Measurements from ENCODE around the gene EML4.
"Not testable (repeated sequence)": the region's sequence is repeated elsewhere in the genome, so short reads cannot be mapped to it uniquely, and the experiment has no call there.

Gene EML4

DNA sequence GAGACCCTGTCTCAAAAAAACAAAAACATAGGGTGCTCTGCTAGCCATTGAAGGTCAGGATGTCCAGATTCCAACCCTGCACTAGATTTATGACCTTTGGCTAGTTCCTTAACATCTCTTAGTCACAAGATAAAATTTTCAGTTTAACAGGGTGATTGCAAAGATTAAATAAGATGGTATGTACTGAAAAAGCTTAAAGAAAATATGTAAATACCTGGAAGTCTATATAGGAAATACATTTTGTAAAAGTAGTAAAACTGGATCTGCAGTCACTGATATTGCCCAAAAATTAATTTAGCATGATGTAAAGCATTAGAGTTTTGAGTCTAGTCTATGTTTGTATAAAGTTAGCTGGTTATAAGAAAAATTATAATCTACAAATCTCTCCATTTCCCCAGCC, 197.3 kb downstream of the EML4 start:
- DNase-seq, result no peak
- intact Hi-C loops (cut with DNase I), result loop anchor here (10.0 kb wide), 1 partner anchor 502 kb away; no protein-coding TSS in a partner anchor

DNA sequence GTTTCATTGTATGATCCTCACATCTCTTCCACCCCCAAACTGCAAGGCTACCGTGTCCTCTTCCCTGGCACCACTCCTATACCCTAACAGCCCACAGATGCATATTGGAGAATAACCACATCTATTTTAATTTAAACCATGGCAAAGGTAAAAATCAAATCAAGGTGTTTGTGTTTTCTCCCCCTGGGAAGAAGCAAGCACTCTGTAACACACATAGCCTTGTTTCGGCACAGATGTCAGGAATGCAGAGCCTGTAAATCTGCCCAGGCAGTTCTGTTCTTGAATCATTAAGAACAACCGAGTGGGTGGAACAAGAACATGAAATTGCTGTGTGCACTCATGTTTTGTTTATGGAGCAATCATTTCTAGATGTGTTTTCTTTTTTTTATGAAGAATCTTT, 198.7 kb downstream of the EML4 start:
- intact Hi-C loops (cut with DNase I), result loop anchor here (10.0 kb wide), 1 partner anchor 503 kb away; no protein-coding TSS in a partner anchor
- DNase-seq, result peak in 1 of 10 donors; percentile 35

DNA sequence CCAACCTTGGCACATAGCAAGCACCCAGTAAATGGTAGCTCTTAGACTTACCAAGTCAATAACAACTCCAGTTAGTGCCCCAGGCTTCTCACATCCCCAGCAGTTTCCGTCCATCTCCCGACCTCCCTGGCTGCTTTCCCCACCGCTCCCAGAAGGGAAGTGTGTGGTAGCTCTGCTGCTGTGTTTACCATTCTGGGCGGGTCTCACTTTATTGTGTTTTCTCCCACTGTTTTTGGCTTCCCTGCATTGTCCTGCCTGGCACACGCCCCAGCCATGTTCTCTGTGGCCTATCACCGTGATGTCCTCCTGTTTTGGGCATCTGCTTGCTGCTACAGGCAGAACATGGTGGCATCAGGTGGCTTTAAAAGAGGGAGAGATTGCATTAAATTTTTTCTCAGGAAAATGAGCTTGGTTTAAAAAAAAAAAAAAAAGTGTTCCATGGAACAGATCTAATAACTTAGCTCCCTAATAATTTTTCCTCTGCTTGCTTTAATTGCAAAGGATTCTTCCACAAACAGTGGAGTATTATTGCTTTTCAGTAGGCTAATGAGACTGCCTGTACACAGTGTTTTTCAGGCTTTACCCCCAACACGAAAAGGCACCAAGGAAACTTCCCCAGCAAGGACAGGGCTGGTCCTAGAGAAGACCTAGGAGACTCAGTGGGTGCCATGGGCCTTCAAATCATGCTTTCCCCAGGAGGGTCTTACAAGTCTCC, 199.8 kb downstream of the EML4 start:
- intact Hi-C loops (cut with DNase I), result loop anchor here (10.0 kb wide), 1 partner anchor 504 kb away; no protein-coding TSS in a partner anchor

DNA sequence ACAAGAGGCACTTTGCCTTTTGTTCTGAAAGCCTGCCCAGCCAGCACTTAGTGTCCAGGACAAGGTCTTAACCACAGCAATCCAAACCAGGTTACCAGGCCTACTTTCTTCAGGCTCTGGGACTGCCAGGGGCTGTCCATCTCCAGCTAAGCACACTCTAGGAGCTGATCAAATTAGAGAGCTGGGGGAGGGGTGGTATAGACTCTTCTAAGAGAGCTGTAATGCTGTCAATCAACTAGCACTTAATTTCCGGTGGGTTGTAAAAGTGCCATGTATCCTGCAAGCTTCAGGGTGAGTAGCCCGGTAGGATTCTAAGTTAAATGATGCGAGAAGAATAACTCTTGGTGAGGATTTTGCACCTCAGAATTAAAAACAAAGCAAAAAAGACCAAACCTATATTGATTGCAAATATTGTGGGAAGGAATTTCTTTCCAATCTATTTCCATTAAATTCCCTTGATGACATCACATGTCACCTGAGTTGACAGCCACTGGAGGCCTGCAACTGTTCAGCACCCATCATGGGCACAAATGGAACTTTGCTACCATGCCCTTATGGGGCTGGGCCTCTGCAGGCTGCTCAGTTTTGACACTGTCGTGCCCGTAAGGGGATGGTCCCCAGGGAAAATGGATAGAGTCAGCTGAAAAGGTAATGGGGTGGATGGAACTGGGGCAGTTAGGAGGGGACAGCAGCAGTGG, 200.5 kb downstream of the EML4 start:
- DNase-seq, result no peak
- intact Hi-C loops (cut with DNase I), result loop anchor here (10.0 kb wide), 1 partner anchor 505 kb away; no protein-coding TSS in a partner anchor

More for the DNA sequence above, 199.8 kb downstream of the EML4 start:
- no peak for DNase-seq

DNA sequence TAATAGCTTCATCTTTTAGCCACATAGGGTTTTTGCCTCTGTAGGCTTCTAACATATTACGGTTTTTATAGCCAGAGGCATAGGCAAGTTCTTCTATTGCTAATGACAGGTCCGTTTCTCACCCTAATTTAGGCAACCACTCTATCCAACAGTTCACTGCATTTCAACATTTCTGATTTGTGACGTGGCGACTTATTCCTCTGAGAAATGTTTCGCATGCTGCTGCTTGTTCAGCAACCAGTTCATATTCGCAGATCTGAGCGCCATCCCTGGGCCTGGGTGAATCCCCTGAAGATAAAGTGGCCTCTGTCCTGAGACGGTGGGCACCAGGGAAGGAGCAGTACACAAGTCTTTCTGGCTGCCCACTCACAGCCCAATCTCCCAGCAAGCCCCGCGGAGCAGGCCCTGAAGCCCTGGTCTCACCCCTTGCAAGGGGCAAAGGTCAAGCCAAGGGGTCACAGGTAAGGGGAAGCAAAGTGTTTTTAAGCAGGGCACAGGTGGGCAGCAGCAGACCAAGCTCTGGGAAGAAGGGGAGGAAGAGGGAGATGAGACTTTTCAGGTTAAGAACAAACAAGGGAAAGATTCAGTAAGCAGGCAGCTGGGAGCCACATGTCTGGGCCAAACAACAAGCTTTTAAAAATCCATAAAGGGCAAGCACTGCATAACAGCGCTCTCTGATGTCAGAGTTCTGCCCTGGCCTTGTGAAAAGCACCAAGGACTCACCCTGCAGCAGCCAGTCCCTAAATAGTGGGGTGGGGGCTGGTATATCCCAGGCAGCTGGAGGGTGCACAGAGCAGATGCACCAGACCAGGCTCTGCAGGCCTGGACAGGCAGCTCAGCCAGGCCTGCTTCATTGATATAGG, 202.7 kb downstream of the EML4 start:
- intact Hi-C loops (cut with DNase I), result no loop called here
- no peak for DNase-seq

DNA sequence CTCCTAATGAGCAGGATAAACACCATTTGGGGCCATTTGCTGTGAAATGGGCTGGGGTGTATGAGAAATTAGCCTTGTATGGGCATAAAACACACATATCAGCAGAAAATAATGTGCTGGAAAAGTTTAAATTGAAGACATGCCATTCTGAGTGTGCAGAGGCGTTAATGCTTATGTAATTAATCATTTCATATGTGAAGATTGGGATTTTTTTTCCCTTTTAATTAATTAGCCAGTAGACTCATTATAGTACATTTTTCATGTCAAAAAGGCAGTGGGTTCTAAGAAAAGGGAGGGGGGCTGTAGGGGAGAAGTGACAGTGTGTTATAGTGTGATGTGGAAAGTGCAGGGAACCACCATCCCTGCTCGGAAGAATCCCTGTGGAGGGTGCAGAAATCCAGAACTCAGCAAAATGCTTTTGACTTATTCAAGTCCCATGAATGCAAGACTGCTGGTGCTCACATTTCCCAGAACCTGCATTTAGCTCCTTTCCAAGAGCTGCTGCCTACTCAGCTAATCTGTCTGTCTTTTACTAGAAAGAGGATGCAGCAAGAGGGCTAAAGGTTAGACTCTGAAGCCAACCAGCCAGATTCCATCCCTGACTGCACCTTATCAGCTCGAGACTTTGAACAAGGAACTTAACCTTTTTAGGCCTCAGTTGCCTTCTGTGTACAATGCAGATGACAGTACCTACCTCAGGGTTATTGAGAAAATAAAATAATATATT, 203.5 kb downstream of the EML4 start:
- intact Hi-C loops (cut with DNase I), result no loop called here
- DNase-seq, result no peak

DNA sequence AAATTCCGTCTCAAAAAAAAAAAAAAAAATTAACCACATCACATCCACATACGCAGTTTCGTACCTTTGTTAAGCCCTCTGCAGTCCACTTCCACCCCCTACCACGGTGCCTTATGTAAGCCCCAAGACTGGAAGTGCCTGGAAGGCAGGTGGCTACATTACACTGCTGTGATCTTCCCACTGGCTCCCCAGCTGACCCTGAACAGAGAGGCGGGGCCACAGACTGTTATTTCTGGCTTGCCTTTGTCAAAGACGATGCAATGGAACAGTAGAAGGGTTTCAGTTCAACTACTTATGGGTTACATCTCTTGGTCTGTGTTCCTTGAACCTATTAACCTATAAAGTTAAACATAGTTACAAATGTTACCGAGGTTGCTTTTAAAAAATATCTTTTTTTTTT, 207.6 kb downstream of the EML4 start:
- no peak for DNase-seq
- intact Hi-C loops (cut with DNase I), result no loop called here

DNA sequence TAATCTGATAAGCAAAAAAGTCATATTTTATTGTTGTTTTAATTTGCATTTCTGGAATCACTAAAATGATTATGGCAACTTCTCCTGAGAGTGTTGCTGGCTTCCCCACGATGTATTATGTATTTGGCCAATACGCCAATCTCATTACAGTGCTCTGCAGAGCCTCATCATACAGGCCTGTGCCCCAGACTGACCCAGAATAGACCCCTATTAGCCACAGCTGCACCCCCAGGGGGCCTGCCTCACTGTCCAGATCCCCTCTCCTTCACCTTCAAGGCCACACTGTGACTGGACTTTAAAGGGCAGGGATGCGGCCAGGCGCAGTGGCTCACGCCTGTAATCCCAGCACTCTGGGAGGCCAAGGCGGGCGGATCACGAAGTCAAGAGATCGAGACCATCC, 209.3 kb downstream of the EML4 start:
- intact Hi-C loops (cut with DNase I), result no loop called here
- DNase-seq, result no peak

DNA sequence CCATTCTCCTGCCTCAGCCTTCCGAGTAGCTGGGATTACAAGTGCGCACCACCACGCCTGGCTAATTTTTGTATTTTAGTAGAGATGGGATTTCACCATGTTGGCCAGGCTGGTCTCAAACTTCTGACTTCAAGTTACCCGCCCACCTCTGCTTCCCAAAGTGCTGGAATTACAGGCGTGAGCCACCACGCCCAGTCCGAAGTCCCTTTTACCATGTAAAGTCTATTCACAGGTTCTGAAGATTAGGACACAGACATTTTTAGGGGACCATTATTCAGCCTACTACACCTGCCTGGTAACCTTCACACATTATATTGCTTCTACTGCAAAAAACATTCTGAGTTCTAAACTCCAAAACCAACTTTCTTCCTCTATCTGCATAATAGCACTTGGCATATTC, 210.9 kb downstream of the EML4 start:
- intact Hi-C loops (cut with DNase I); DNase-seq: not testable (repeated sequence)

DNA sequence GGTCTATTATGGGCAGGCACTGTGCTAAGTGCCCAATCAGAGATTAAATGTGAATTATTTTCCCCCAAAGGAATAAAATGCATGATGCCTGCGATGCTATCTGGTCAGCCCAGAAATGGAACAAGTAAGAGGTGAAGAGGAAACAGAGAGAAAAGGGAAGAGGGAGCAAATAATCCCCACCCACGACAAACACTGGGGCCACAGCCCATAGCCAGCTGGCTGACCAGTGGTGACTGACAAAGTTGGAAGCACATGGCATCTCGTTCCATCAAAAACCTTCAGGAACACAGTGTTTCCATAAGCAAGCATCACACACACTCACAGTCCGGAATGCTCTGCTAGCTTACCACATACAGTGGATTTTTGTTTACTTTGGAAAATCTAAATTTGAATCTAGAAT, 213.0 kb downstream of the EML4 start:
- no peak for DNase-seq
- intact Hi-C loops (cut with DNase I), result no loop called here

All from posterior cingulate gyrus (tissue), 11 donors.